ENCODE results near the gene LRFN4.

Gene LRFN4

DNA sequence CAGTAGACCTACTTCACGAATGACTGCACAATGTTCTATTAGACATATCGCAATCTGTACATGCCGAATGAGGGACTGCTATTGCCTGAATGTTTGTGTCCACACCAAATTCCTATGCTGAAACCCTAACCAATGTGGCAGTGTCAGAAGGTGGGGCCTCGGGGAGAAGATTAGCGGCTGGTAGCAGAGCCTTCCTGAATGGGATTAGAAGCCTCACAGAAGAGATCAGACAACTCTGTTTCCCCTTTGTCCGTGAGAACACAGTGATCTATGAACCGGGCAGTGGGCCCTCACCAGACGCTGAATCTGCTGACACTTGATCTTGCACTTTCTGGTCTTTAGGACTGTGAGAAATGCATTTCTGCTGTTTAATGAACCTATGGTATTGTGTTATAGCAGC is 33.1 kb downstream of the LRFN4 start:
- no peak for DNase-seq (ENCODE audit: low spot score)

DNA sequence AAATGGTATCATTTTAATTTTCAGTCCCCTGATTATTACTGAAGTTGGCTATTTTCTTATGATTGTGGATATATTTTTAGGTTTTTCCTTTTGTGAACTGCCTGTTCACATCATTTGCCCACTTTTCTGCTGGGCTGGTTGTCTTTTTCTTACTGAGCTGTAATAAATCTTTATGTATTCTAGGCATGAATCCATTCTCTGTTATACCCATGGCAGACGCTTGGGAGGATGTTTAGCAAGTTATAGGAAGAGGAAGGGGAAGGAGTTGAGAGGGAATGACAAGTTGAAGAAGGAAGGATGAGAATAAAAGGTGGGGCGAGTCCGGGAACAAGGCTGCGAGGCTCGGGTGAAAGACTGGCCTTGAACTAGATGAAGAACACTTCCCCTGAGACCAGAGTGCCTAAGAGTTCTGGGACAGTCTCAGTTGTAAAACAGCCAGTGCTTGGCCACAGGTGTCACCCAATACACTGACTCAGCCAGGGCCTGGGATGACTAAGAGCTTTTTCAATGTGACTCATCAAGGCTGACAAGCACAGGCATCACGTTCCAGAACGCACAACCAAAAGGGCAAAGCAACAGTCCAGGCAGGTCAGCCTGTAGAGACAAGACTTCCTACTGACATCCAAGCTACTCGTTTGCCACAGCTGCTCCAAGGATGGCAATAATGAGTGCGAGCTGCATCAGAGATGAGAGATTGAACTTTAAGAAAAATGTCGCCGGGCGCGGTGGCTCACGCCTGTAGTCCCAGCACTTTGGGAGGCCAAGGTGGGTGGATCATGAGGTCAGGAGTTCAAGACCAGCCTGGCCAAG is 35.2 kb downstream of the LRFN4 start:
- peak; percentile 85 for DNase-seq (ENCODE audit: low spot score)

DNA sequence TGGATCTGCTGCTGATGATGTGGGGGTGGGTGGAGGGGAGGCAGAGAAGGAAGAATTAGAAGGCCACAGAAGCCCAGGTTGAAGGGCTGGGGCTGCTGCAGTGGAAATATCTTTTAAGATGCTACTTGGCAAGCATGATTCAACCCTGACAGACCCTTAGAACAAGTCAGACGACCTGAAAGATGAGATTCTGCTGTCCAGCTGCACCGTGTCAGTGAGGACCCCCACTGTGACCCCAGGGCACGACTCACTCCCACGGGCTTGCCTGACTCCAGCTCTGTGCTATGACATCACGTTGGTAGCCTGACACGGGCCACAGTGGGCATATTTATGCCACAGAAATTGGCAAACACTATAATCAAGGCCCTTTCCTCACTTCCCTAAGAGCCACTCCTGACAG is 36.0 kb downstream of the LRFN4 start:
- DNase-seq (ENCODE audit: low spot score) = no peak

DNA sequence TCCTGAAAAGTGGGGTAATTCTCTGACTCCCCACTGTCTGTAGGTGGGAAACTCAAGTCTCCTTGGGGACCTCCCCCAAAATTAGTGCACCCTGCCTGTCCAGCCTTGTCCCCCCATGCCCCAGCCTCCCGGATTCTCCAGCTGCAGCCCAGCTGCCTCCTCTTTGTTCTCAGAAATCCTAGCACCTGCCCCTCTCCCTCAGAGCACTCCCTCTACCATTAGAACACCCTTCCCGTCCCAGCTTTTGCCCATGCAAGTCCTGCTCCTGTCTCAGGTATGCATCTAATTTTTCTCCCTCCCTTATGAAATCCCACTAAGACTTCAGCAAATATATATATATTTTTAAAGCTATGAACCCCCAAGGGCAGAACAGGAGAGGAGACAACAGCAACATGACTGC is 37.3 kb downstream of the LRFN4 start:
- no peak for DNase-seq (ENCODE audit: low spot score)

DNA sequence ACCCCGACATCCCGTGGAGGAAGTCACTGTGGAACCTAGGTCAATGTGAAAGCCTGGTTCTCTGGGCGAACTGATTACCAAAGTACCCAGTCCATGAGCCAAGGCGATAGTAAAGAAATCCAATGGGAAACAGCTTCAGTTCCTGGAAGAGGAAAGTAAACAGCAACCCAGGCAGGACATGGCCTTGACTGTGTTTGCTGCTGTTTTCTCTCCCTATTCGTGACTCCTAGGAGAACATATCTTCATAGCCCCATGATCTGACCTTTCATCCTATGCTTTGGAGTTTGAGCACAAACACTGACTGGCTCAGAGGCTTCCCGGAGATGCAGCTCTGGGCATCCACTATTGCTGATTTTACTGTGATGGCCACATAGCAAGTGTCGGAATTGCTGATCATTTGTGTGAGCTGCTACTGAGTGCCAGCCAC is 45.1 kb downstream of the LRFN4 start:
- no peak for DNase-seq (ENCODE audit: low spot score)

DNA sequence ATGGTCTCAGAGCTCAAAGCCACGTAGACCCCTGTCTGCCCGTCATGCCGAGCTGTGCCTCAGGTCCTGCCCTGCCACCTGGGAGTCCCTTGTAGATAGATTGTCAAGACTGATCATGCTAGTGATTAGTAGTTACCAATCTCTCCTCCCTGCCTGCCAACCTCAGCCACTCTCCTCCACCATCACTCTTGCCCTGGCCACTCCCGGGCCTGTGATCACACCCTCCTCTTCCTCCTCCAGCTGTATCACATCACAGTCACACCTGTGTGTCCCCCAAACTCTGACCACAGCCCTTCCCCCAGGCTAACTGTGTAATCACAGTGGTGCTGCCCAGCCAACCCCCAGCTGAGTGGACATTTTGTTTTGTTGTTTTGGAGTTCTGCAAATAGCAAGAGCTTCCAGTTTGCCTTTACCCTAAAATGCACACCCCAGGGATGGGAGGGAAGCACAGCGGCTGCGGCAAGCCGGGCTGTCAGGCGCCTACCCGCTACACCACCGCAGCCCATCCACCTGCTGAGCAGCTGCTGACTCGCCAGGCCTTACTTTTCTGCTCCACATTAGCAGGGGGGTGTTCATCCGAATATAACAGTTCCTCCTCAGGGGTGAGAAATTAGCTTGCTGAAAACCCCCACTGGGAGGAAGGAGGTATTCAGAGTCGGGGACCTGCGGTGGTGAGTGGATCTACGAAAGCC is 45.8 kb downstream of the LRFN4 start:
- no peak for DNase-seq (ENCODE audit: low spot score)

DNA sequence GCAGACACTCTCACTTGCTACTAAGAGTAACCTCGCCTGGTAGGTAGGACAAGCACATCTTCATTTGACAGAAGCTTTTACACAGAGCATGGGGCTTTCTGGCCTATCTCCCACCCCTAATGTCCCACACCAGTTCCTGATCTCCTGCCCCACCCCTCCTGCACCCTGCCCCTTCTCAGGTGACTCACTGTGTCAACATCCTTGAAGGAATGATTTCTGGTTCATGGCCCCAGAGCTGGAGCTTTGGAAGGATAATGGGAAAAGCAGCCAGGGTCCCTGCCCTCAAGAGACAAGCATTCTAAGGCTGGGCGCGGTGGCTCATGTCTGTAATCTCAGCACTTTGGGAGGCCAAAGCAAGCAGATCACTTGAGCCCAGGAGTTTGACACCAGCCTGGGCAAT is 47.2 kb downstream of the LRFN4 start:
- DNase-seq (ENCODE audit: low spot score) = no peak

DNA sequence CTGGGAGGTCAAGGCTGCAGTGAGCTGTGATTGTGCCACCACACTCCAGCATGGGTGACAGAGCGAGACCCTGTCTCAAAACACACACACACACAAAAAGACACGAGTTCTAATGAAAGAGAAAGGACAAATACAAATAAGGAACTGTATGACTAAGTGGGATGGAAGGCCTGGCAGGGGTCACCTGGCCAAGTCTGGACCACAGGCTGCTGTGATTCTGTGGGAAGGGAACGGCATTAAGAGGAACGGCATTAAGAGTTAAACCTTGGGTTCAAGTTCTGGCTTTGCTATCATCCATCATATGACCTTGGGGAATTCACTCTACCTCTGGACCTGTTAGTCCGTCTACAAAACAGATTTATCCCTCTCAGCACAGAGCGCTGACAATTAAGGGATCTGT is 47.7 kb downstream of the LRFN4 start:
- DNase-seq (ENCODE audit: low spot score) = no peak

DNA sequence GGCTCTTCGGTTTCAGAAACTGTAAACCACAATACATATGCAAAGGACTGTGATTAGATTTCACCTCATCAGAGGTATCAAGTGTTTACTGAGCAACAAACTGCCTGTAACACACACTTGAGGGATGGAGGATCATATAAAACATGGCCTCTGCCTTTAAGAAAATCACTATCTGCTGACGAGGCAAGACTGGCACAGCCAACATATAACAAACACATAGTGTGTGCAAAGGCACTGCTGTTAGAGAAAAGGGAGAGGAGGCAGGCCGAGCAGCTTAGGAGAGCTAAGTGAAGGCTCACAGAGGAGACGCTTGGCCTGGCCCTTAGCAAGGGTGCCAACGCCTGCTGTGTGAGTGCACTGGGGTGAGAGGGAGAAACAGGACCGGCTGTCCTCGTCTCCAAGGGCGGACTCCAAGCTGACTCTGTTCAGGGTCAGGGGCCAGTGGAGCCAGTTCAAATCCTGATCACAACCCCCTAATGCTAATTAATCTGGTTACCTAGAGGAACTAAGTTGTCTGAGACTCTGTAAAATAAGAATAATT is 48.2 kb downstream of the LRFN4 start:
- no peak for DNase-seq (ENCODE audit: low spot score)

DNA sequence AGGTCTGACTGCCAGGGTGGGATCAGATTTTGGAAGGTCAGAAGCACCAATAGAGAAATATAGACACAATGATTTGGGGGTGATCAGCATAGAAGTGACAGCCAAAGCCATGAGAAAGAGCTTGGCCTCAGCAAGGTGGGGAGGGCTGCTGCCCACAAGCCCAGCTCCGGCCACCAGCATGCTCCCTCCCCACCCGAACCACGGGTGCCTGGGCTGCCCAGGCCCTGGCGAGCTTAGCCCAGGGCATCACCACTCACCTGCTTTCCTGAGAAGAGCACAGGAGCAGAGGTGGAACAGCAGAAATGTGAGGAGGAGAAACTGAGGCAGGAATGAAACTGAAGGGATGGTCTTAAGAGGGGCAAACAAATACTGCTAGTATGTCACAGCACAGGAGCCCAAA is 48.8 kb downstream of the LRFN4 start:
- no peak for DNase-seq (ENCODE audit: low spot score)

DNA sequence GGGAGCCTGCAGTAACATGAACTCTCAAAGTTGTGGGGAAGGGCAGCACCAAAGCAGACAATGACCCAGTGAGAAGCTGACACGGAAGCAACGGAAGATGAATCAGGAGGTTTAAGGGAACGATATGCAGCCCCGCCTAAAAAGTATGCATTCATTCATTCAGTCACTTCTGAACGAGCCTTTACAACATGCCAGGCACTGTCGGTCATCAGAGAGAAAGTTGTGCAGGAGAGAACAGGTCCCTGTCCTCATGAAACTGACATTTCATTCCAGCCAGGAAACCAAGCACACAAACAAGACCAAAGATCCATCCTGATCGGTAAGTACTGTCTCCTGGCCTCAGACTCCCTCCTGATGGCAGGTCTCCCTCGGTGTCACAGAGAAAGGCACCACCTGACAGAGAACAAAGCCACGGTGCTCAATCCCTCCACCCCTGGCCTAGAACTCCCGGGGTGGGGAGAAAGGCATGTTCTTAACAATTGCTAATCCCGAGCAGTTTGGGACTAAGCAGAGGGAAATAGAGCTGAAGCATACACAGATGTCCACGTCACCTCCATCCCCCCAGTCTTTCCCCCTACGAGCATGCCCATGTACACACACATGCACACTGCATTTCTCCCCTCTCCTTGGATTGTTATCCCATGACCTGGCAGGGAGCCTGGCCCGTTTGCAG is 49.3 kb downstream of the LRFN4 start:
- DNase-seq (ENCODE audit: low spot score) = no peak

DNA sequence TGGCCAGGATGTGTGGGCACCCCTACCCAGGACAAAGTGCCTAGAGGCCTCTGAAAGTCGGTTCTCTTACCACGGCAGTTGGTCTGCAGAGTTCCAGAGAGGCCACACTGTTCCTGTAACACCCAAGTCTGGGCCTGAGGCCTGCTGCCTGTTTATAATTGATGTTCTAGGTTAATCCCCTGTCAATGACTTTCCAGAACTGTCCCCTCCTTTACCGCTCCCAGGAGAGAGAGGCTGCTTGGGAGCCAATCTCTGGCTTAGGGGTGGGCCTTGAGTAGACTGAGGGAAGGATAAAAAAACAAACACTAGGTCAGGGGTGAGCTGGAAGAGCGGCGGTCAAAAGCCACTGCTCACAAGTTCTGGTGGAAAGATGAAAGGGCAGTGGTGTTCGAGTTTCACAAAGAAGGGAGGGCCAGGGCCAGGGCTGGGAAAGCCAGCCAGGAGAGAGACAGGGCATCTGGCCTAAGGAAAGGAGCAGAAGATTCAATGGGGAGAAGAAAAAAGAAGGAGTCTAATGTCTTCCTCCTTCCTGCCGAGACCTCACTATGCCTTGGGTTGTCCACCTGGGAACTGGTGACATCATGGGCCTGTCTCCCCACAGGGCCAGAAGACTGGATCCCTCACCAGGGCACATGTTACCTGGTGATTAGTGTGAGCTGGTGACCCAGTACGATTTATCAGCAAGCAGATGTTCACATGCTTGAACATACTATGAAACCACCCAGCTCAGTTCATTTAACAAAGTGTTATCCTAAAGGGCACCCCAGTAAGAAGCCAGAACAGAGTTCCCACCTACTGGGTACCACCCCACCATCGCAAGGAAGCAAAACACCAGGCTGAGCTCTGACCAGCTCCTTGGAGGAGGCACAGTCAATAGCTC is 51.1 kb downstream of the LRFN4 start:
- no peak for DNase-seq (ENCODE audit: low spot score)

DNA sequence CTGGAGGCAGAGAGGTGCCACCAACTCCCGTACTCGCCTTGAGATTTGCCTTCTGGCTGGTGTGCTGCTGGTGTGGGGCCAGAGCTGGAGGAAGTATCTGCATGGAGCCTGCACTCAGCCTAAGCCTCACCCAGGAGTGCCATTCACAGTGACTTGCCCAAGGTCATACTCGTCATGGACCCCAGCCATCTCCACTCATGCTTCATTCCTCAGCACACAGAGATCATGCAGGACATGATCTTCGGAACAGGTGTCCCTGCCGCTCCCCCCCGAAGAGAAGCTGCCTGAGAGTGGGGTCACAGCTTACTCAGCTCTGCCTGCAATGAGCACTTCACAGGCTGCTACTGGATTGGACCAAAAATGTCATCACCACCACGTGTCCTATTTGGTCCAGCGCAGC is 52.3 kb downstream of the LRFN4 start:
- no peak for DNase-seq (ENCODE audit: low spot score)

DNA sequence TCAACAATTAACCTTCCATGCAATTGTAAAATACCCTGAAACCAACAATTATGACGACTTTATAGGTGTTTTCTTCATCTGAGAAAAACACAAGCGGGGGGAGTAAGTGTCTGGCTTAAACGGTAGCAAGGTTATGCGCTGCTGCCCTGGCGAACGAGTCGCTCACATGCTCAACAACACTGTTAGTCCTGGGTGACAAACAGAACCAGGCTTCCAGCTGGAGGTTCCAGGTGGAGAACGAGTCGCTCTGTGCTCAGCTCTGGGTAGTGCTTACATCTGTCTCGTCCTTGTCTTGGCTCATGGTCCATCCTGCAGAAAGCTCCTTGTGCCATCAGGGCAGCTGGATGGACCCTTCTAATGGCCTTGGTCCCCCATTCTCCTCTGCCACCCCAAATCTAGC is 53.2 kb downstream of the LRFN4 start:
- DNase-seq (ENCODE audit: low spot score) = no peak
